ENCODE measurements around the gene ASCL5.

- TF ChIP-seq CTCF (IDR thresholded peaks at IDR 0.05; ENCODE audit: borderline replicate concordance, extremely low read depth, low read length, poor library complexity, severe bottlenecking), result no peak
- TF ChIP-seq EZH2 (IDR thresholded peaks at IDR 0.05; ENCODE audit: borderline replicate concordance, low read depth, low read length, severe bottlenecking), result no peak
Observed at GRCh38 chr1:201088395-201088794, 38.6 kb downstream of the ASCL5 start.

Data from DND-41 (cell line).